ENCODE data around the gene MICB.

- TF ChIP-seq CTCF (IDR thresholded peaks at IDR 0.05) (no peak), EP300 (IDR thresholded peaks at IDR 0.05) (no peak), POLR2A (IDR thresholded peaks at IDR 0.05) (no peak), POLR2AphosphoS5 (IDR thresholded peaks at IDR 0.05) (no peak)
These were observed 21.3 kb upstream of the MICB start for GRCh38 chr6:31476515-31477139.
